ENCODE results near the gene PRKAR2B. TPM values are rescaled to one million over a fixed set of nuclear protein-coding genes. Genes with fewer than 3 reads are reported as not detected.

Gene PRKAR2B
- total and polyA plus RNA-seq, 4 donors = 0.88 to 41.8 (median 1.6) TPM

DNA sequence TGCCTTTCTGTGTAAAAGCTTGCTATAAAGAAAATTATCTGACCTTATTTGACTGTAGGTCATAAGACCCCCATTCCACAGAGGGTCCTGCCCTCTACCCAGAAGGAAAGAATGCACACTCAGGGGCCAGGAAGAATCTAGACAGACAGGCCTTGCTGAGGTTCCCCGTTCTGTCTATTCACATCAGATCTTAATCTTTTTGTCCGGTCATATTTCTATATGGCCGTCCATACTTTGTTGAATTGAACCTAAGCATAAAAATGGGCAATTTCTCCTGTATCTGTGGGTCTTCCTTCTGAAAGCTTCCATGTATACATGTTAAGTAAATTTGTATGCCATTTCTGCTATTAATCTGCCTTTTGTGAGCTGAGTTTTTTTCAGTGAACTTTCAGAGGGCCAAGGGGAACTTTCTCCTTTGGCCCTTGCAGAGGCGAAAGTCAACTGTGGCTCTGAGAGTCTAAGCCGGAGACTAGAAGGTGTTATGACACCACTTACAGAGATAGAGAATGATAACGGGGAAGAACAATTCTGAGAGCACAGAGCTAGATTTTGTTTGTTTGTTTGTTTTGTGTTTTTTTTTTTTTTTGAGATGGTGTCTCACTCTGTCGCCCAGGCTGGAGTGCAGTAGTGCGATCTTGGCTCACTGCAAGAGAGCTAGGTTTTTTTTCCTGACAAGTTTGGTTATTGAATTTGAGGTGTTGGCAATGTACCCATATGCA, 11.6 kb upstream of the PRKAR2B start:
- Histone ChIP-seq H3K9ac (ENCODE audit: low read depth in 1 of 2, low read length in 2 of 2) (no peak overlapping the region), H3K36me3 (ENCODE audit: control insufficient read depth in 4 of 4, insufficient read depth in 3 of 4, low read depth in 1 of 4, low read length in 3 of 4) (no peaks in the 10 kb centered on the region), H3K4me3 (ENCODE audit: low read depth in 1 of 3, low read length in 3 of 3) (no peak overlapping the region), H3K27me3 (ENCODE audit: control insufficient read depth in 4 of 4, insufficient read depth in 4 of 4, low read length in 3 of 4) (no peaks in the 10 kb centered on the region), H3K27ac (ENCODE audit: low read depth in 1 of 2, low read length in 2 of 2) (no peak overlapping the region), H3K4me1 (ENCODE audit: control insufficient read depth in 4 of 4, insufficient read depth in 4 of 4, low read length in 3 of 4) (peaks cover 0 to 2% (median 0%) of the 10 kb centered on the region in 4 donors), H3K9me3 (ENCODE audit: control insufficient read depth in 4 of 4, low read length in 3 of 4) (peaks cover 0 to 2% (median 0%) of the 10 kb centered on the region in 4 donors)
- WGBS = 89% methylated on average over 8 of the region's 8 CpGs
- no peak for DNase-seq (ENCODE audit: low spot score)
- TF ChIP-seq RAD21 (IDR thresholded peaks at IDR 0.05) (no peak), FOXA2 (IDR thresholded peaks at IDR 0.05) (no peak), EGR1 (IDR thresholded peaks at IDR 0.05; ENCODE audit: low read depth in 2 of 2) (no peak), HNF4A (conservative IDR thresholded peaks at IDR 0.05) (no peak), HNF4G (IDR thresholded peaks at IDR 0.05) (no peak), NR2F2 (IDR thresholded peaks at IDR 0.05) (no peak), RXRA (IDR thresholded peaks at IDR 0.05) (no peak), GABPA (IDR thresholded peaks at IDR 0.05 in 1 of 2, conservative IDR thresholded peaks at IDR 0.05 in 1 of 2) (no peak), FOXA1 (IDR thresholded peaks at IDR 0.05) (no peak), JUND (IDR thresholded peaks at IDR 0.05) (no peak), SP1 (IDR thresholded peaks at IDR 0.05) (no peak), YY1 (IDR thresholded peaks at IDR 0.05) (no peak), TAF1 (conservative IDR thresholded peaks at IDR 0.05) (no peak)
- TF ChIP-seq, protein P1, sequence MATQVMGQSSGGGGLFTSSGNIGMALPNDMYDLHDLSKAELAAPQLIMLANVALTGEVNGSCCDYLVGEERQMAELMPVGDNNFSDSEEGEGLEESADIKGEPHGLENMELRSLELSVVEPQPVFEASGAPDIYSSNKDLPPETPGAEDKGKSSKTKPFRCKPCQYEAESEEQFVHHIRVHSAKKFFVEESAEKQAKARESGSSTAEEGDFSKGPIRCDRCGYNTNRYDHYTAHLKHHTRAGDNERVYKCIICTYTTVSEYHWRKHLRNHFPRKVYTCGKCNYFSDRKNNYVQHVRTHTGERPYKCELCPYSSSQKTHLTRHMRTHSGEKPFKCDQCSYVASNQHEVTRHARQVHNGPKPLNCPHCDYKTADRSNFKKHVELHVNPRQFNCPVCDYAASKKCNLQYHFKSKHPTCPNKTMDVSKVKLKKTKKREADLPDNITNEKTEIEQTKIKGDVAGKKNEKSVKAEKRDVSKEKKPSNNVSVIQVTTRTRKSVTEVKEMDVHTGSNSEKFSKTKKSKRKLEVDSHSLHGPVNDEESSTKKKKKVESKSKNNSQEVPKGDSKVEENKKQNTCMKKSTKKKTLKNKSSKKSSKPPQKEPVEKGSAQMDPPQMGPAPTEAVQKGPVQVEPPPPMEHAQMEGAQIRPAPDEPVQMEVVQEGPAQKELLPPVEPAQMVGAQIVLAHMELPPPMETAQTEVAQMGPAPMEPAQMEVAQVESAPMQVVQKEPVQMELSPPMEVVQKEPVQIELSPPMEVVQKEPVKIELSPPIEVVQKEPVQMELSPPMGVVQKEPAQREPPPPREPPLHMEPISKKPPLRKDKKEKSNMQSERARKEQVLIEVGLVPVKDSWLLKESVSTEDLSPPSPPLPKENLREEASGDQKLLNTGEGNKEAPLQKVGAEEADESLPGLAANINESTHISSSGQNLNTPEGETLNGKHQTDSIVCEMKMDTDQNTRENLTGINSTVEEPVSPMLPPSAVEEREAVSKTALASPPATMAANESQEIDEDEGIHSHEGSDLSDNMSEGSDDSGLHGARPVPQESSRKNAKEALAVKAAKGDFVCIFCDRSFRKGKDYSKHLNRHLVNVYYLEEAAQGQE (IDR thresholded peaks at IDR 0.05) = no peak
- TF ChIP-seq, protein P2, sequence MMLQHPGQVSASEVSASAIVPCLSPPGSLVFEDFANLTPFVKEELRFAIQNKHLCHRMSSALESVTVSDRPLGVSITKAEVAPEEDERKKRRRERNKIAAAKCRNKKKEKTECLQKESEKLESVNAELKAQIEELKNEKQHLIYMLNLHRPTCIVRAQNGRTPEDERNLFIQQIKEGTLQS (IDR thresholded peaks at IDR 0.05) = no peak
- TF ChIP-seq, protein P3, sequence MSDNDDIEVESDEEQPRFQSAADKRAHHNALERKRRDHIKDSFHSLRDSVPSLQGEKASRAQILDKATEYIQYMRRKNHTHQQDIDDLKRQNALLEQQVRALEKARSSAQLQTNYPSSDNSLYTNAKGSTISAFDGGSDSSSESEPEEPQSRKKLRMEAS (IDR thresholded peaks at IDR 0.05) = no peak
- TF ChIP-seq, protein P4, sequence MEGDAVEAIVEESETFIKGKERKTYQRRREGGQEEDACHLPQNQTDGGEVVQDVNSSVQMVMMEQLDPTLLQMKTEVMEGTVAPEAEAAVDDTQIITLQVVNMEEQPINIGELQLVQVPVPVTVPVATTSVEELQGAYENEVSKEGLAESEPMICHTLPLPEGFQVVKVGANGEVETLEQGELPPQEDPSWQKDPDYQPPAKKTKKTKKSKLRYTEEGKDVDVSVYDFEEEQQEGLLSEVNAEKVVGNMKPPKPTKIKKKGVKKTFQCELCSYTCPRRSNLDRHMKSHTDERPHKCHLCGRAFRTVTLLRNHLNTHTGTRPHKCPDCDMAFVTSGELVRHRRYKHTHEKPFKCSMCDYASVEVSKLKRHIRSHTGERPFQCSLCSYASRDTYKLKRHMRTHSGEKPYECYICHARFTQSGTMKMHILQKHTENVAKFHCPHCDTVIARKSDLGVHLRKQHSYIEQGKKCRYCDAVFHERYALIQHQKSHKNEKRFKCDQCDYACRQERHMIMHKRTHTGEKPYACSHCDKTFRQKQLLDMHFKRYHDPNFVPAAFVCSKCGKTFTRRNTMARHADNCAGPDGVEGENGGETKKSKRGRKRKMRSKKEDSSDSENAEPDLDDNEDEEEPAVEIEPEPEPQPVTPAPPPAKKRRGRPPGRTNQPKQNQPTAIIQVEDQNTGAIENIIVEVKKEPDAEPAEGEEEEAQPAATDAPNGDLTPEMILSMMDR (IDR thresholded peaks at IDR 0.05; ENCODE audit: low read depth, low read length, missing input control) = no peak
- TF ChIP-seq, protein P5, sequence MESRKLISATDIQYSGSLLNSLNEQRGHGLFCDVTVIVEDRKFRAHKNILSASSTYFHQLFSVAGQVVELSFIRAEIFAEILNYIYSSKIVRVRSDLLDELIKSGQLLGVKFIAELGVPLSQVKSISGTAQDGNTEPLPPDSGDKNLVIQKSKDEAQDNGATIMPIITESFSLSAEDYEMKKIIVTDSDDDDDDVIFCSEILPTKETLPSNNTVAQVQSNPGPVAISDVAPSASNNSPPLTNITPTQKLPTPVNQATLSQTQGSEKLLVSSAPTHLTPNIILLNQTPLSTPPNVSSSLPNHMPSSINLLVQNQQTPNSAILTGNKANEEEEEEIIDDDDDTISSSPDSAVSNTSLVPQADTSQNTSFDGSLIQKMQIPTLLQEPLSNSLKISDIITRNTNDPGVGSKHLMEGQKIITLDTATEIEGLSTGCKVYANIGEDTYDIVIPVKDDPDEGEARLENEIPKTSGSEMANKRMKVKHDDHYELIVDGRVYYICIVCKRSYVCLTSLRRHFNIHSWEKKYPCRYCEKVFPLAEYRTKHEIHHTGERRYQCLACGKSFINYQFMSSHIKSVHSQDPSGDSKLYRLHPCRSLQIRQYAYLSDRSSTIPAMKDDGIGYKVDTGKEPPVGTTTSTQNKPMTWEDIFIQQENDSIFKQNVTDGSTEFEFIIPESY (IDR thresholded peaks at IDR 0.05) = no peak
